Sciatic nerve (tissue), 2 donors: Measurements from ENCODE around the gene MAN2A1. TPM values are rescaled to one million over a fixed set of nuclear protein-coding genes. Genes with fewer than 3 reads are reported as not detected.

Experiments
- ATAC-seq: fragments of 200-7000 bp; cut with Tn5 transposase; one replicate; pipeline ENCODE4 v1.9.1; 2020; ENCODE audit warnings: mild to moderate bottlenecking, moderate library complexity
- DNase-seq: peaks from one replicate; pipeline ENCODE4 v3.0.0-alpha.2; 2020; ENCODE audit warnings: low spot score
- intact Hi-C: fragments of 100-400 bp; cut with DNase I; formaldehyde crosslinking; loops from one replicate; pipeline ENCODE4 v1.14.2; 2022
- total RNA-seq: library from RNA; stranded (reverse); fragmentation: NEBNext Ultra II Directional; extraction: Animal tissue kit (Norgen Biotek cat#: 25700); gene quantifications from one replicate; pipeline ENCODE4 v1.2.1, GENCODE V29; 2021
- donor health status: DM: no; HTN: no; CAD: no.
- donor health status: DM: no; HTN: no; CAD: no.

MAN2A1 gene
- total RNA-seq, 1 donor from 2014 or later = 45.2 TPM

DNA sequence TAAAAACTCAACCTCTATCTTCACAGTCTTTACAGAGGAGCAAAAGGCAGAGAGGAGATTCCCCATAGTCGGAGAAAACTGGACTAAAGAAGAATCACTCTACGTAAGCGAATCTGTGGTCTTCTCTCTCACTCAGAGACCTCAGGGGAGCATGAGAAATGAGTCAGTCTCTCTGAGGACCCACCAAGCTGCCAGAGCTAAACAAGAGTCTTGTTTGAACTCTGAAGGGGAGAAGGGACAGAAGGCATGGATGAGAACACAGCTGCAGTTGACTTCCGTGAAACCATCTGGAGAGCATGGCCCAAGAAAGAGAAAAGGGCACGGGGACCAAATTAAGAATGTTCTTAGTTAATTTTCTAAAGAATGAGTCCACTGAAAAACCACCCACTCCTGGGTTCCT is 12.8 kb upstream of the MAN2A1 start:
- intact Hi-C loops = no loop called here
- ATAC-seq (peak; percentile 97), DNase-seq (no peak)

GRCh38 chr5:109678447-109678846 is 11.3 kb upstream of the MAN2A1 start:
- ATAC-seq (no peak), DNase-seq (no peak)
- intact Hi-C loops = no loop called here

GRCh38 chr5:109681763-109682162 is 8.0 kb upstream of the MAN2A1 start:
- no peak for ATAC-seq
- no peak for DNase-seq
- intact Hi-C loops = no loop called here

- DNase-seq (no peak), ATAC-seq (no peak)
- intact Hi-C loops = no loop called here
These were observed 7.3 kb upstream of the MAN2A1 start for GRCh38 chr5:109682383-109682782.

DNA sequence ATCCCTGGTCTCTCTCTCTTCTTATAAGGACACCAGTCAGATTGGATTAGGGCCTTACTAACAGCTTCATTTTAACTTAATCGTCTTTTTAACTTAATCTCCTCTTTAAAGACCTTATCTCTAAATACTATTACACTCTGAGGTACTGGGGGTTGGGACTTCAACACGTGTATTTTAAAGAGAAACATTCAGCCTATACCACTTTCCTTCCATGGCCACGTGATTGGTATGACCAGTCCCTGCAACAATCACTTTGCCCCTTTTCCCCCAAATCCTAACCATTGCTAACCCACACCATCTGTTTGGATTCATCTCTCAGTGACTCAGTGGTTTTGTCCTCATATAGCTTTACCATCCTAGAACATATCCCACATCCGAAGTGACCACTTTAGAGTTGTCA is 3.8 kb upstream of the MAN2A1 start:
- ATAC-seq (no peak), DNase-seq (no peak)
- intact Hi-C loops = no loop called here

- ATAC-seq (no peak), DNase-seq (no peak)
- intact Hi-C loops = no loop called here
These were observed 1.1 kb upstream of the MAN2A1 start for GRCh38 chr5:109688630-109688969.

GRCh38 chr5:109688970-109689739 is 572 bp upstream of the MAN2A1 start:
- DNase-seq (peak; percentile 91), ATAC-seq (peak; percentile 95)
- intact Hi-C loops = no loop called here

DNA sequence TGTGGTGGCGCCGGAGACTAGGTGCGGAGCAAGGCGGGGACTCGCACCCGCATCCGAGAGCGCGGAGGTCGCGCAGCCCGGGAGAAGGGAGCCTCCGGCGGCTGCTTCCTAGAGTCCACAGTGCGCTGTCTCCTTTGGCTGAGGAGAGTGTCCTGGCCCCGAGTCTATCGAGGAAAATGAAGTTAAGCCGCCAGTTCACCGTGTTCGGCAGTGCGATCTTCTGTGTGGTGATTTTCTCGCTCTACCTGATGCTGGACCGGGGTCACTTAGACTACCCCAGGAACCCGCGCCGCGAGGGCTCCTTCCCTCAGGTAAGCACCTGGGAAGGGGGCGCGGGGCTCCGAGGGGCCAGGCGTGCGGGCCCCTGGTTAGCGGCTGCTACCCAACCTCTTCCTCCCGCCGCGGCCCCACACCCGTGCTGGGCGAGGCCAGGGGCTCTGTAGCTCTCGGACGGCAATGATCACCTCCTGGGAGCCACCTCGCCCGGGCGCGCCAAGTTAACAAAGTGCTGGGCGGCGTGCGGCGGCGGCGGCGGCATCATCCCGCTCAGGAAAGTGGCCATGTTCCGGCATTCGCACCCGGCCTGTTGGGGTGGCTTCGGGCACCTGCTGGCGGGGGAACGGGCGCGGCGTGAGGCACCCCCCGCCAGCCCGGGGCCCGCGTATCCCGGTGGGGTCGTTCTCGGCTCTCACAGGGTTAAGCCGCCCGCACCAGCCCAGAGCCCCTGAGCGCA is 681 bp downstream of the MAN2A1 start:
- intact Hi-C loops = no loop called here
- DNase-seq (peak; percentile 73), ATAC-seq (peak; percentile 13)

DNA sequence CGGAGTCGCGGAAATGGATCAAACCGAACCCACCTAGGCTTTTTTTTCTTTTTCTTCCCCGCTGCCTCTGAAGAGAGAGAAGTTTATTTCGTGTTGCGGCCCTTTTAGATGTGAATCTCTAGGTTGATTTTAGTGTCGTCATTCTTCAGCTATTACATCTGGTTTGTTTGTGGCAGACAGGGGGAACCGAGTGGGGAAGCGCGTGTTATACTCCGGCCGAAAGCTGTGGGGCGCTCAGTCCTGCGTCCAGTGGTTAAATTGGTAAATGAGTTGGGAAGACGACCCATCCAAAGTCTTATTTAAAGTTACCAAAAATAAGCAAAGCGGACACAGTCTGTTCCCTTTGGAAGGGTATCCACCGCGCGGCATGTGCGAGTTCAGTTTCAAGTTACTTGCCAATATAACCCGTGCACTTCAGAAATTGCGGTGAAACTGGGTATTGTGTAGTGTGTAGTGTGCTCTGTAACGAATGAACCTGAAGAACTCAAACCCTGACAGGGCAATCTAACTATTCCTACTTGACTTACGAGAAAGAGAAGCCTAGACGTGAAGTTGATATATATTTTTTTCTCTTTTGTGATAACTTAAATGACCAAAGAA is 1.3 kb downstream of the MAN2A1 start:
- ATAC-seq (peak; percentile 79), DNase-seq (peak; percentile 86)
- intact Hi-C loops = no loop called here

GRCh38 chr5:109691996-109692395 is 2.3 kb downstream of the MAN2A1 start:
- ATAC-seq (no peak), DNase-seq (no peak)
- intact Hi-C loops = no loop called here

GRCh38 chr5:109692852-109693251 is 3.1 kb downstream of the MAN2A1 start:
- DNase-seq (no peak), ATAC-seq (no peak)
- intact Hi-C loops = no loop called here

GRCh38 chr5:109693535-109694400 is 4.0 kb downstream of the MAN2A1 start:
- DNase-seq (no peak), ATAC-seq (no peak)
- intact Hi-C loops = no loop called here

DNA sequence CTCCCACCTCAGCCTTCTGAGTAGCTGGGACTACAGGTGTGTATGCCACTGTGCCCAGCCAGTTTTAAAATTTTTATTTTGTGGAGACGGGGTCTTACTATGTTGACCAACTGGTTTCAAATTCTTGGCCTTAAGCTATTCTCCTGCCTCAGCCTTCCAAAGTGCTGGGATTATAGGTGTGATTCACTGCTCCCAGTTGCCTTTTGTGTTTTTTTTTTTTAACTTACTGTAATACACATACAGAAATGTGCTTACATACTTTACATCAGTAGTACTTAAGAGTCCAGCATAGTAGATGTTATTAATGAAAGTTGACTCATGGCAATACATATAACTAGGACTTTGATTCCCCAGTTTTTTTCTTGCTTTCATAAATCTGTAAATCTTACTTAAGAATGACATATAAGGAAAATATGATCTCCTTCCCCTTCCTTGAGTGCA is 4.7 kb downstream of the MAN2A1 start:
- intact Hi-C loops = no loop called here
- ATAC-seq (no peak), DNase-seq (no peak)

GRCh38 chr5:109695005-109695926 is 5.5 kb downstream of the MAN2A1 start:
- ATAC-seq = no peak
- no peak for DNase-seq
- intact Hi-C loops = no loop called here

GRCh38 chr5:109697339-109697738 is 7.6 kb downstream of the MAN2A1 start:
- DNase-seq (no peak), ATAC-seq (no peak)
- intact Hi-C loops = no loop called here

GRCh38 chr5:109700516-109701153 is 10.9 kb downstream of the MAN2A1 start:
- intact Hi-C loops = no loop called here
- DNase-seq = no peak
- ATAC-seq = no peak

DNA sequence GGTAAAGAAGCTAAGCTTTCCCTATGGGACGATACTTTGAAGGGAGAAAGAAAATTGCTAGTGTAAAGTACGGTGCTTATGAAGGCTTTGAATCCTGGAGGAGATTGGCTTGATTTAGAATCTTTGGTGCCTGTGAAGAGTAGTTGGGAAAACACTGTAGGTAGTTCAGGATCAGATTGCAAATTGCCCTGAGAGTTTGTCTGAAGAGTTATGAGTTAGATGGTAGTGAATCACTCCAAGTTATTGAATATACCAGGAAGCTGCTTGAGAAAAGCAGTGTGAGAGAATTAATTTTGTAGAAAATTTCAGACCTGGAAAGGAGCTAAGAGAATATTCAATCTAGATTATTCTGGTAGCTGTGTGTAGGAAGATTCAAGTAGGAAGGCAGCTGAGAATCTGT is 11.5 kb downstream of the MAN2A1 start:
- intact Hi-C loops = no loop called here
- ATAC-seq = no peak

DNA sequence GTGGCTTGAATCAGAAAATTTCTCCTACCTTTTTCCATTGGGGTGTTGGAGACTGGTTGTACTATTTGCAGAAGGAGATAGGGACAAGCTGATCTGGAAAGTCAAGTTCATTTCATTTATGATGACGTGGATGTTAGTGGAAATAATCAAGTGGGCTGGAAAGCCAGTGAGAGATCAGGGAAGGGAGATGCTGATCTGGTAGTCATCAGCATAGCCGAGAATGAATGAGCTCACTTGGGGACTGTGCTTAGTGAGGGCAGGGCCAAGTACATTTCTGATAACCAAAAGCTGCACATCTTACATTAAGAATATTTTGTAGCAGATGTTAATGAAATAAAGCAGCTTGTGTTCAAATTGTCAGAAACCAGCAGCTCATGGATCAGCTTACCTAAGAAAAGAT is 12.1 kb downstream of the MAN2A1 start:
- intact Hi-C loops = no loop called here
- ATAC-seq = peak; percentile 72
- DNase-seq = no peak

More for the DNA sequence above, 11.5 kb downstream of the MAN2A1 start:
- no peak for DNase-seq
